Peyer's patch (tissue), 4 donors: Measurements from ENCODE around the gene YPEL1.

Experiments used
- CTCF ChIP-seq, 6 experiments: fragments of 450-650 bp in 4 of 6; fragments of 200-600 bp in 2 of 6; sonication (generic) in 1 of 6; IDR thresholded peaks; one replicate each; pipeline ENCODE4 v1.5.1; 2017 to 2019; ENCODE audit warnings: antibody characterized with exemption in 6 of 6, mild to moderate bottlenecking in 3 of 6, moderate library complexity in 1 of 6
- POLR2A ChIP-seq, 2 donors: fragments of 450-650 bp; IDR thresholded peaks; one replicate each; pipeline ENCODE4 v1.5.1; 2017; ENCODE audit warnings: antibody characterized with exemption in 2 of 2, mild to moderate bottlenecking in 2 of 2, moderate library complexity in 2 of 2

- TF ChIP-seq POLR2A (IDR thresholded peaks at IDR 0.05) (no peak), CTCF (IDR thresholded peaks at IDR 0.05) (no peak)
Measured at GRCh38 chr22:21683401-21683811, 52.2 kb downstream of the YPEL1 start.
